HG03108 (cell line): Measurements from ENCODE around the gene ZNF273.

Source experiments
- ATAC-seq: cut with Tn5 transposase; IDR thresholded peaks from one replicate; pipeline ENCODE4 v1.9.1; 2021; ENCODE audit warnings: moderate library complexity; ENCODE audit not compliant: unreplicated experiment

Gene ZNF273

GRCh38 chr7:64876792-64877713 is 26.0 kb upstream of the ZNF273 start:
- ATAC-seq, result no peak

DNA sequence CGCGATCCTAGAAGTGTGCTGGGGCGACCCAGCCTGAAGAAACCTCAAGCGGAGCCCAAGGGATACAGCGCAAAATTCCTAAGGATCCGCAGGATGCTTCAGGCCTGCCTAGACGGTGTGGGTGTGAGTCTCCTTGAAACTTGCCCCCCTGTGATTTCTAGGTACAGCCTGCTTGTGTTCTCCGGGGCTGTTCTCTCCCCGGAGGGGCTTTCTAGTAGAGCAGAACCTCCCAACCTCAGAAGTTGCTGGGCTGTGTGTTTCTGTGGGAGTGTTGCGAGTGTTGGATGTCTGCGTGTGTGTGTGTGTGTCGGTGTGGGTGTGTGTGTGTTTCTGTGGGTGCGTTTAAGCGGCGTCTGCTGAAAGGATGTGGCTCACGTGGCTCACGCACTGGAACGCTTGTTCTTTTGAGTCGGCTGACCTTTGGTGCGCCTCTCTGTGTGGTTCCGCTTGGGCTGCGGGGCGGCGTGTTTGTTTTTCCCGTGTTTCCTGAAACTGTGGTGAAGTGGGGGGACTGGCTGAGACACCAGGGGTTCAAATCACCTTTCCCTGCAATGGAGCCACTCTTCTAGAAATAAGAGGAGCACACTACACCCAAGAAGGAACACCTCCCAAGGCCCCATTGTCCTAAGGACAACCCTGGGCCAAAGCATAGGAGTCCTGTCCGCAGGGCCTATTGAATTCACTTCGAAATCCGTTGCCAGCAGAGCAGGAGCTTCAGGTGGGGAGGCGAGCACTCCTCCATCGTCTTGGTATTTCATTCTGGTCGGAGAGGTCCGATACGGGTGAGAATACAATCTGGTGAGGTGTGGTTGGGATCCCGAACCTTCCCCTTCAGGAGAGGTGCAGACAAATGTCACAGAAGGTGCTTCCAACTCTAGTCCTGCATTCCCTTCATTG is 25.1 kb upstream of the ZNF273 start:
- ATAC-seq, result no peak

DNA sequence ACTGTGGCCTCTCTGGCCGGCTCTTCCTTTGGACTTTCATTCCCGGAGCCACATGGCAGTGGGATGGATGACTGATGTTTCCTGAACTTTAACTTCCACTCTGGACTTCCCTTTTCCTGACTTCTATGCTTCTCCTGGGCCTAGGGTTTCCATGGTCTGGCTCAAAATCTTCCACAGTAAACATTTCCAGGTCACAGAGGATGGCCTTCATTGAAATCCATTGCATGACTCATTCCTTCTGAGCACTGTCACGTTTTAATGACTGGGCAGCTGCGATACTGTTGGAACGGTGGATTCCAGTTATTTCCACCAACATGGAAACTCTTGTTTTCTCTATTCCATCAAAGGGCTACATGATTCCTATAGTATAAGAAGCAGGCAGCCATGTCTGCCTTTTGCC is 24.4 kb upstream of the ZNF273 start:
- no peak for ATAC-seq

DNA sequence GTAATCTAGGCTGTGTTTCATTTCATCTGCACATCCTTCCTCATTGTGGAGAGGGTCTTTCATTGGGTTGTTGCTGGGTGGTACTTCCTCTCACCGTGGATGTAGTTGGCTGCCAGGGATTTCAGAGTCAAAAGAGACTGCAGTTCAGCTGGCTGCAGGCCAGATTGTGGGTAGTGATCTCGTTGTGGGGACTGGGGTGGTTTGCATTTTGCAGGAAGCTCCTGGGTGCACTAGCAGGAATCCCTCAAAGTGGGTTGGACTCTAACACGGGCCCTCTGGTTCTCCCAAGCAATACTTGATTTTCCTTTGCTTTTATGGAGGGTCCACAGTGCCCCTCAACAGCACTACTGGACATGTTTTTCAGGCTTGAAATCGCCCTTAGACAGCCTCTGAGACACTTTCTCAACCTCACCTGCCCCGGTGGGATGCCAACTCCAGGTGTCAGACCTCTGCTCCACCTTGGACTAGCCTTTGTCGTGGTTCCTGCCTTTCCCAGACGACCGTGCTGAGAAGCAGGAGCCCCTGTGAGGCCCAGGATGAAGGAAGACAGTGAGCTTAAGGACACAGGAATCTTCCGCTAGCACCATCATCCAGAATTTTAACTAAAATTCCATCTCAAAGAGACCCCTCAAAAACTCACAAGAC is 23.9 kb upstream of the ZNF273 start:
- ATAC-seq, result no peak

GRCh38 chr7:64879800-64880199 is 23.3 kb upstream of the ZNF273 start:
- ATAC-seq, result no peak

GRCh38 chr7:64880322-64881297 is 22.5 kb upstream of the ZNF273 start:
- ATAC-seq, result no peak

GRCh38 chr7:64881461-64882287 is 21.4 kb upstream of the ZNF273 start:
- ATAC-seq, result no peak

DNA sequence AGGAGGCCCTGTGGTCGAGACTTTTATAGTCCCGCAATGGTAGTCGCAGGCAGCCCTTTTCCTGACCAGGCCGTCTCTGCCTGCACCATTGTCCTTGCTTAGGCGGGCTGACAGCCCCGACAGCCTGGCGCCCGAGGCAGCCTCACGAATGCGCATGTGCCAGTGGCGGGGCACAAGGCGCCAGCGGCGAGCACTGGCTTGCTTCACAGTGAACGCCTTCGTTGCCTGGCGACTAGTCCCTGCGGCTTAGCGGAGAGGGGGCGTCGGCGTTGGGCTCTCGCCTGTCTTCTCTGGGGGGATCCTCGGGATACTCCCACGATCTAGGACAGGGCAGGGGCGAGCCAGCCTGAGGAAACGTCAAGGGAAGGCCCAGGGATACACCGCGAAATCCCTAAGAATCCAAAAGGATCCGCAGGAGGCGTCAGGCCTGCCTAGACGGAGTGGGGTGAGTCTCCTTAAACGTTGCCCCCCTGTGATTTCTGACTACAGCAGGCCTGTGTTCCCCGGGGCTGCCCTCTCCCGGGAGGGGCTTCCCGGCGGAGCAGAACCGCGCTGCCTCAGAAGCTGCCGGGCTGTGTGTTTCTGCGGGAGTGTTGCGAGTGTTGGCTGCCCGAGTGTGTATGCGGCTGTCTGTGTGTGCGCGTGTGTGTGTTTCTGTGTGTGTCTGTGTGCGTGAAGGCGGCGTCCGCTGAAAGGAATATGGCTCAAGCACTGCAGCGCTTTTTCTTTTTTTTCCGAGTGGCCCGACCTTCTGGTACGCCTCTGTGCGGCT is 20.5 kb upstream of the ZNF273 start:
- no peak for ATAC-seq

DNA sequence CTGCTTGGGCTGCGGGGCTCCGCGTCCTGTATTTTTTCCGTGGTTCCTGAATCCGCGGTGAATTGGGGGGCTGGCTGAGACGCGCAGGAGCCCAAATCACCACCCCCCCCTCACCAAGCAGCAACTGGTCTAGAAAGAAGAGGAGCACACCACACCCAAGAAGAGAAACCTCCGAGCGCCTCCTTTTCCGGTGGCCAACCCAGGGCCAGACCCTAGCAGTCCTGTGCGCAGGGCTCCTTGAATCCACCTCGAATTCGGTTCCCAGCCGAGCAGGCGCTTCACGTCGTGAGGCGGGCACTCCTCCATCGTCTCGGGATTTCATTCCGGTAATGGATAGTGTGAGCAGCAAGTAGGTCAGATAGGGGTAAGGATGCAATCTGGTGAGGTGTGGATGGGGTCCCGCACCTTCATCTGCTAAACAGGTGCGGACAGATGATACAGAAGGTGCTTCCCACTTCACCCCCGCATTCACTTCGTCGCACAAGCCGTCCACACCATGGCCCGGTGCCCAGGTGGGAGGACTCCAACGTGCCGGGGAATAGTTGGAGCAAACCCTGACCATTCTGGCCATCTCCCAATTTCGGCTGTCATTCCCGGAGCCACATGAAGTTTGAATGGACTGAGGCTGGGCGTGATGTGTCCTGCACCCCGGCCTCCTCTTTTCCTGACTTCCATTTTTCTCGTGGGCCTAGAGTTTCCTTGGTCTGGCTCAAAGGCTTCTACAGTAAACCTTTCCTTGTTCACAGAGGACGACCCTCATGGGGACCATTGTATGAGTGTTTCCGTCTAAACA is 19.8 kb upstream of the ZNF273 start:
- no peak for ATAC-seq

GRCh38 chr7:64884085-64884912 is 18.8 kb upstream of the ZNF273 start:
- no peak for ATAC-seq

- ATAC-seq, result no peak
Measured at GRCh38 chr7:64884913-64885370, 18.1 kb upstream of the ZNF273 start.

DNA sequence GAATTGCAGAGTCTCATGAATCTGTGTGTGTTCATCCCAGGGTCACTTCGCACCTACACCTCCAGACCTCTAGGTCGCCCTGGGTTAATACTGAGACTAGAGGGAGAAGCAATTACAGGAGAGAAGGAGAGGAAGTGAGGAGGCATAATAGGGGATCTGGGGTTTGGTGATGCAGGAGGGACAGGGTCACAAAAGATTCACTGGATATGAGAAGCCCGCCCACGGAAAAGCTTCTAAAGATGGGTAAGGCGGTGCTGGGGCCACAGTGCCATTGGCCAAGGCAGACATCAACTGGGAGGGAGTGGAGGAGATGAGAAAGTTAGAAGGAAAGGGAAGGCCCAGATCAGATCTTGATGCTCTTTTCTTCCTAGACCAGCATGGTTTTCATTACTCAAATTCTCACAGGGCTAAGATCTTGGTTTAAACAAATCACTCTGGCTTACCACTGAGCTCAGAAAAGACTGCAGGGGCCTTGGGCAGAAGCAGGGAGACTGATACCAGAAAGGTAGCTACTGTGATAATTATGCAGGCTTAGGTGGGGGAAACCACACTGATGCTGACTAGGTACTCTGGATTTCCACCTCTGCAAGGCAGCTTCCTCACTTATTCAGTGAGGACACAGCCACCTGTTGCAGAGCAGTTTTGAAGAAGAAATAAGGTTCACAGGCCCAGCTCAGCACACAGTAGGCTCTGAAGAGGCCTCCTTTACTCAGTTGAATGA is 17.4 kb upstream of the ZNF273 start:
- ATAC-seq, result no peak

DNA sequence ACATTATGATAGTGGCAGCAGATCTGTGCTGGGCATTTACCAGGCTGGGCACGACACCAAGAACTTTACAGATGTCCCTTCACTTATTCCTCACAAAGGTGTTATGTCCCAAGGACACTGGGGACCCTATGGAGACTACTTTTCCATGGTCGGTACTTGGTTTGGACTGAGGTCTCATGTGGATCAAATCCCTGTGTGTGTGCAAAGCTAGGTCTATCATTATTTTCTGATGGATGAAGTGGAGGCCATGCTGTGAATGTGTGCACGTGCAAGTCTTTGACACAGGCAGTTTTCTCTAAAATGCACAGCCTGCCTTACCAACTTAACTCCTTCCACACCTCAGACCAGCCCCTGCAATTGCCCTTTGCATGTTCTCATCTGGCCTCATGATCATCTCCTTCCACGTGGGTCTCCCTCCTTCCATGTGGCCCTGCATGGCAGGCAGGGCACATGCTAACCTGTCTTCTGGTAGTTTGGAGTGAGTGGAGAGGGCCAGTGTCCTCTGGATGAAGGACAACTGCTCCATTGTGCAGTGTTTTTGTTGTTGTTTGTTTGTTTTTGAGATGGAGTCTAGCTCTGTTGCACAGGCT is 16.0 kb upstream of the ZNF273 start:
- ATAC-seq, result no peak

DNA sequence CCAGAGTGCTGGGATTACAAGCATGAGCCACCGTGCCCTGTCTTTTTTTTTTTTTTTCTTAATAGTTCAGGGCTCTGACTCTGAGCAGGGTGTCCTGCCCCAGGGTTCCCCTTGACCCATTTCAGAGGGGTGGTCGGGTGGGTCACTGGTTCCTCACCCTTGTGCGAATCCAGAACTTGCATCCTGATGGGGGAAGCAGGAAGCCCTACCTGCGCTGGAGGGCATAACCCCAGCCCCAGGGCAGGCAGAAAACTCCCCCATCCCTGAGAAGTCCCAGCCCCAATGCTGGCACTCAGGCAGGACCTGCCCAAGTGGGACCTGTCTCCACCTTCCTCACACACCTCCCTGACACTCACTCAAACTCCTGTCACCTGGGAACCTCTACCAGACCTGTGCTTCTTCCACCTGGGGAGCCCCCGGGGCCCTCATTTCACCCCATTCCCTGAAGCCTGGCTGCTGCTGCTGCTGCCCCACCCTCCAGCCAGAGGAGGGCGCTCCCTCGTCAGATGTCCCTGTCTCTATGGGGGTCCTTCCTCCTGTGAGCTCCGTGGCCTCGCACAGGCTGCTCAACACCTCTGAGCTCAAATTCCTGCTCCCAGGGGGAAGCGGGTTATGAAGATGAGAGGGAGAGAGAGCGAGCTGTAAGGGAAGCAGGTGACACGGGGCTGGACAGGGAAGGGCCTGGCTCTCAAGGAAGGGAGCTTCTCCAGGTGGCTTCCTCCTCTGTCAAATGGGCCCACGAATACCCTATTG is 15.1 kb upstream of the ZNF273 start:
- no peak for ATAC-seq

GRCh38 chr7:64888561-64888900 is 14.5 kb upstream of the ZNF273 start:
- ATAC-seq, result no peak
